ENCODE measurements around the gene SSR4.

SSR4 gene

GRCh38 chrX:153768311-153769157 is 25.9 kb upstream of the SSR4 start:
- no peak overlapping the region for H3K4me3 ChIP-seq (ENCODE audit: low read depth, low read length)
- no peaks in the 10 kb centered on the region for H3K9me3 ChIP-seq (ENCODE audit: control insufficient read depth, insufficient read depth, low read depth, low read length)
- H3K27ac ChIP-seq (ENCODE audit: extremely low read depth, low read depth, low read length), result no peak overlapping the region
- 0 out of 2 replicates have a peak, but pooled peaks cover 3% of the 10 kb centered on the region for H3K4me1 ChIP-seq (ENCODE audit: control insufficient read depth, insufficient read depth, low read length)
- ChIA-PET POLR2A (interaction anchor here (0.8 kb wide), 1 partner anchor 13 kb away, joined by 3 read pairs; no protein-coding TSS in a partner anchor), CTCF (interaction anchor here (0.8 to 6.5 kb wide), 4 partner anchors 10 to 179 kb away, joined by 4 to 63 read pairs (median 4); no protein-coding TSS in a partner anchor)
- no peaks in the 10 kb centered on the region for H3K36me3 ChIP-seq (ENCODE audit: control insufficient read depth in 2 of 2, insufficient read depth in 1 of 2, low read length in 2 of 2)
- TF ChIP-seq MZF1 (tag by site-specific recombination; IDR thresholded peaks at IDR 0.05; ENCODE audit: borderline replicate concordance), result no peak
- peak; percentile 10; the same call in 1 of the 2 replicates for TF ChIP-seq CTCF (tag by site-specific recombination; IDR thresholded peaks at IDR 0.05)
- TF ChIP-seq GLIS2 (tag by site-specific recombination; IDR thresholded peaks at IDR 0.05), result peak; percentile 49

GRCh38 chrX:153769158-153769864 is 25.2 kb upstream of the SSR4 start:
- 0 out of 2 replicates have a peak, but pooled peaks cover 3% of the 10 kb centered on the region for H3K4me1 ChIP-seq (ENCODE audit: control insufficient read depth, insufficient read depth, low read length)
- no peaks in the 10 kb centered on the region for H3K36me3 ChIP-seq (ENCODE audit: control insufficient read depth in 2 of 2, insufficient read depth in 1 of 2, low read length in 2 of 2)
- H3K4me3 ChIP-seq (ENCODE audit: low read depth, low read length), result no peak overlapping the region
- H3K9me3 ChIP-seq (ENCODE audit: control insufficient read depth, insufficient read depth, low read depth, low read length), result no peaks in the 10 kb centered on the region
- TF ChIP-seq ZBTB21 (tag by site-specific recombination; IDR thresholded peaks at IDR 0.05) (no peak), ZNF621 (tag by site-specific recombination; IDR thresholded peaks at IDR 0.05) (no peak), ZIC2 (tag by site-specific recombination; IDR thresholded peaks at IDR 0.05) (peak; percentile 24; the same call in 1 of the 2 replicates), ZNF791 (tag by site-specific recombination; IDR thresholded peaks at IDR 0.05) (no peak), ZNF596 (tag by site-specific recombination; IDR thresholded peaks at IDR 0.05) (no peak)
- POLR2A ChIA-PET, result no interaction called here
- no peak overlapping the region for H3K27ac ChIP-seq (ENCODE audit: extremely low read depth, low read depth, low read length)
- CTCF ChIA-PET, result interaction anchor here (1.7 kb wide), 1 partner anchor 159 kb away, joined by 4 read pairs; no protein-coding TSS in a partner anchor

- Histone ChIP-seq H3K9me3 (ENCODE audit: control insufficient read depth, insufficient read depth, low read depth, low read length) (no peaks in the 10 kb centered on the region), H3K36me3 (ENCODE audit: control insufficient read depth in 2 of 2, insufficient read depth in 1 of 2, low read length in 2 of 2) (no peaks in the 10 kb centered on the region), H3K4me3 (ENCODE audit: low read depth, low read length) (no peak overlapping the region), H3K27ac (ENCODE audit: extremely low read depth, low read depth, low read length) (no peak overlapping the region), H3K4me1 (ENCODE audit: control insufficient read depth, insufficient read depth, low read length) (0 out of 2 replicates have a peak, but pooled peaks cover 3% of the 10 kb centered on the region)
- ChIA-PET POLR2A (no interaction called here), CTCF (no interaction called here)
- no peak for TF ChIP-seq SCRT1 (tag by site-specific recombination; IDR thresholded peaks at IDR 0.05; ENCODE audit: borderline replicate concordance)
- TF ChIP-seq BCL11B (tag by site-specific recombination; IDR thresholded peaks at IDR 0.05; ENCODE audit: low read depth), result 0 out of 2 replicates have a peak, but pooled peaks have one; percentile 13
Measured at GRCh38 chrX:153769865-153770600, 24.4 kb upstream of the SSR4 start.

- no peaks in the 10 kb centered on the region for H3K36me3 ChIP-seq (ENCODE audit: control insufficient read depth in 2 of 2, insufficient read depth in 1 of 2, low read length in 2 of 2)
- H3K4me3 ChIP-seq (ENCODE audit: low read depth, low read length), result no peak overlapping the region
- H3K4me1 ChIP-seq (ENCODE audit: control insufficient read depth, insufficient read depth, low read length), result no peaks in the 10 kb centered on the region
- POLR2A ChIA-PET, result no interaction called here
- H3K27ac ChIP-seq (ENCODE audit: extremely low read depth, low read depth, low read length), result no peak overlapping the region
- CTCF ChIA-PET, result no interaction called here
- no peaks in the 10 kb centered on the region for H3K9me3 ChIP-seq (ENCODE audit: control insufficient read depth, insufficient read depth, low read depth, low read length)
- TF ChIP-seq ZBTB1 (tag by site-specific recombination; IDR thresholded peaks at IDR 0.05) (no peak), KLF17 (tag by site-specific recombination; IDR thresholded peaks at IDR 0.05) (peak; percentile 81), MEIS1 (CRISPR knock-in tag; IDR thresholded peaks at IDR 0.05; ENCODE audit: borderline replicate concordance) (no peak), GLIS1 (tag by site-specific recombination; IDR thresholded peaks at IDR 0.05) (peak; percentile 35), ZNF362 (tag by site-specific recombination; IDR thresholded peaks at IDR 0.05) (no peak), YY1 (tag by site-specific recombination; IDR thresholded peaks at IDR 0.05) (no peak), ZNF133 (tag by site-specific recombination; IDR thresholded peaks at IDR 0.05) (no peak), KLF1 (tag by site-specific recombination; IDR thresholded peaks at IDR 0.05) (peak; percentile 10; the same call in 1 of the 2 replicates), YY2 (tag by site-specific recombination; IDR thresholded peaks at IDR 0.05) (no peak), ZNF658 (tag by site-specific recombination; IDR thresholded peaks at IDR 0.05) (no peak)
Measured at GRCh38 chrX:153770601-153771414, 23.7 kb upstream of the SSR4 start.
